Hepatocyte (in vitro differentiated cells): Measurements from ENCODE around the gene BIN2. TPM values are rescaled to one million over a fixed set of nuclear protein-coding genes. Genes with fewer than 3 reads are reported as not detected.

Experiments used
- DNase-seq: peaks from one replicate; pipeline ENCODE4 v3.0.0-alpha.2; 2016; ENCODE audit warnings: low spot score
- H2AFZ ChIP-seq: fragments of 200-600 bp; sonication (generic); 2 replicates; pipeline ENCODE4 v1.6.0; 2016; ENCODE audit warnings: antibody characterized with exemption, mild to moderate bottlenecking
- H3K27ac ChIP-seq: fragments of 200-600 bp; sonication (generic); 2 replicates; pipeline ENCODE4 v1.5.1; 2016; ENCODE audit warnings: mild to moderate bottlenecking
- H3K27me3 ChIP-seq: fragments of 200-600 bp; sonication (generic); 2 replicates; pipeline ENCODE4 v1.6.1; 2016
- H3K36me3 ChIP-seq: fragments of 200-600 bp; sonication (generic); replicated peaks from 2 replicates; pipeline ENCODE4 v1.5.1; 2016; ENCODE audit warnings: low read depth; ENCODE audit not compliant: insufficient read depth
- H3K4me1 ChIP-seq: fragments of 200-600 bp; sonication (generic); 2 replicates; pipeline ENCODE4 v1.5.1; 2016; ENCODE audit warnings: mild to moderate bottlenecking, moderate library complexity; ENCODE audit not compliant: insufficient read depth
- H3K4me2 ChIP-seq: fragments of 200-600 bp; sonication (generic); 2 replicates; pipeline ENCODE4 v1.6.0; 2016
- H3K4me3 ChIP-seq: fragments of 200-600 bp; sonication (generic); 2 replicates; pipeline ENCODE4 v1.5.1; 2016; ENCODE audit warnings: mild to moderate bottlenecking
- H3K79me2 ChIP-seq: fragments of 200-600 bp; sonication (generic); 2 replicates; pipeline ENCODE4 v1.6.0; 2017; ENCODE audit warnings: mild to moderate bottlenecking
- H3K9me2 ChIP-seq: fragments of 200-600 bp; sonication (generic); replicated peaks from 2 replicates; pipeline ENCODE4 v1.6.0; 2017; ENCODE audit warnings: mild to moderate bottlenecking; ENCODE audit not compliant: insufficient read depth
- H3K9me3 ChIP-seq: fragments of 200-600 bp; sonication (generic); 2 replicates; pipeline ENCODE4 v1.5.1; 2016; ENCODE audit warnings: low read depth, mild to moderate bottlenecking
- H4K20me1 ChIP-seq: fragments of 200-600 bp; sonication (generic); 2 replicates; pipeline ENCODE4 v1.6.0; 2016; ENCODE audit warnings: mild to moderate bottlenecking; ENCODE audit not compliant: insufficient read depth, poor library complexity, severe bottlenecking
- EZH2 ChIP-seq: fragments of 200-600 bp; sonication (generic); IDR thresholded peaks from 2 replicates; pipeline ENCODE4 v1.6.1; 2016; ENCODE audit warnings: antibody characterized with exemption, mild to moderate bottlenecking, borderline replicate concordance
- EZH2phosphoT487 ChIP-seq: fragments of 200-600 bp; sonication (generic); IDR thresholded peaks from one replicate; pipeline ENCODE4 v1.6.1; 2018; ENCODE audit warnings: antibody characterized with exemption, mild to moderate bottlenecking, low read depth, moderate library complexity; ENCODE audit not compliant: unreplicated experiment, severe bottlenecking
- WGBS: methylation state at CpG from one replicate; pipeline ENCODE4 v1.1.6; 2016; ENCODE audit warnings: low lambda C conversion rate; ENCODE audit errors: missing lambda C conversion rate; 5-methylcytosine and 5-hydroxymethylcytosine counted together
- polyA plus RNA-seq: library from polyadenylated mRNA; unstranded; fragments of >200 nt; fragmentation: Nextera tagmentation; extraction: Ambion mirVana; gene quantifications from 2 replicates; pipeline ENCODE4 v1.2.1, GENCODE V29; 2016
- total RNA-seq: library from RNA; depleted of rRNA; stranded (reverse); fragments of >200 nt; gene quantifications from 2 replicates; pipeline ENCODE4 v1.2.3, GENCODE V29; 2014
- TF ChIP-seq, protein P1 (sequence below): fragments of 200-600 bp; sonication (generic); IDR thresholded peaks from 2 replicates; pipeline ENCODE4 v1.5.1; 2016; ENCODE audit warnings: antibody characterized with exemption, mild to moderate bottlenecking; ENCODE audit not compliant: poor library complexity

Gene BIN2
- total and polyA plus RNA-seq, 2 experiments from 2014 or later = 0.07 TPM; not detected in 1

DNA sequence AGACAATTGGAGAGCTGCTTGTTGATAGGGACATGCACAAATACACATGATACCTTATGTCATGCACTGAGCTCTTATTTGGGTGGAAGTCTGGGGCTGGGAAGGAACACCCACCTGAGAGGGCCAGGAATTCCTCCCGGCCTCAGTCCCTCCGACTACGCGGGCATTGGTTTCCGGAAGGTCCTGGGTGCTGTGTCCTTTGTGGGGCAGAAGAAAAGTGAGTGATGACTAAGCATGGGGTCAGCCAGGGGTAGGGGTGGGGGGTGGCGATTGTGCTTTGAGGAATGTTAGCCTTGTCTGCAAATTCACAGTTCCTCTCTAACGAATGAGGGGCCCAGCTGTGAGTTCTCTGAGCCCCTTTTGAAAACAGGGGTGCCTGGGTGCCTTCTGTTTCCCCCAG, 21.7 kb upstream of the BIN2 start:
- 84% methylated on average over 7 of the region's 7 CpGs for WGBS
- TF ChIP-seq EZH2phosphoT487 = no peak
- no peak for TF ChIP-seq EZH2
- TF ChIP-seq, protein P1, sequence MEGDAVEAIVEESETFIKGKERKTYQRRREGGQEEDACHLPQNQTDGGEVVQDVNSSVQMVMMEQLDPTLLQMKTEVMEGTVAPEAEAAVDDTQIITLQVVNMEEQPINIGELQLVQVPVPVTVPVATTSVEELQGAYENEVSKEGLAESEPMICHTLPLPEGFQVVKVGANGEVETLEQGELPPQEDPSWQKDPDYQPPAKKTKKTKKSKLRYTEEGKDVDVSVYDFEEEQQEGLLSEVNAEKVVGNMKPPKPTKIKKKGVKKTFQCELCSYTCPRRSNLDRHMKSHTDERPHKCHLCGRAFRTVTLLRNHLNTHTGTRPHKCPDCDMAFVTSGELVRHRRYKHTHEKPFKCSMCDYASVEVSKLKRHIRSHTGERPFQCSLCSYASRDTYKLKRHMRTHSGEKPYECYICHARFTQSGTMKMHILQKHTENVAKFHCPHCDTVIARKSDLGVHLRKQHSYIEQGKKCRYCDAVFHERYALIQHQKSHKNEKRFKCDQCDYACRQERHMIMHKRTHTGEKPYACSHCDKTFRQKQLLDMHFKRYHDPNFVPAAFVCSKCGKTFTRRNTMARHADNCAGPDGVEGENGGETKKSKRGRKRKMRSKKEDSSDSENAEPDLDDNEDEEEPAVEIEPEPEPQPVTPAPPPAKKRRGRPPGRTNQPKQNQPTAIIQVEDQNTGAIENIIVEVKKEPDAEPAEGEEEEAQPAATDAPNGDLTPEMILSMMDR = no peak
- no peaks in the 10 kb centered on the region for H3K4me1 ChIP-seq
- H3K4me3 ChIP-seq = no peak overlapping the region
- H3K4me2 ChIP-seq = no peak overlapping the region
- H2AFZ ChIP-seq = no peak overlapping the region
- no peaks in the 10 kb centered on the region for H4K20me1 ChIP-seq
- H3K9me2 ChIP-seq = no peaks in the 10 kb centered on the region
- H3K36me3 ChIP-seq = no peaks in the 10 kb centered on the region
- no peak overlapping the region for H3K27ac ChIP-seq
- H3K27me3 ChIP-seq = no peaks in the 10 kb centered on the region
- no peak for DNase-seq
- H3K79me2 ChIP-seq = no peaks in the 10 kb centered on the region
- no peaks in the 10 kb centered on the region for H3K9me3 ChIP-seq

DNA sequence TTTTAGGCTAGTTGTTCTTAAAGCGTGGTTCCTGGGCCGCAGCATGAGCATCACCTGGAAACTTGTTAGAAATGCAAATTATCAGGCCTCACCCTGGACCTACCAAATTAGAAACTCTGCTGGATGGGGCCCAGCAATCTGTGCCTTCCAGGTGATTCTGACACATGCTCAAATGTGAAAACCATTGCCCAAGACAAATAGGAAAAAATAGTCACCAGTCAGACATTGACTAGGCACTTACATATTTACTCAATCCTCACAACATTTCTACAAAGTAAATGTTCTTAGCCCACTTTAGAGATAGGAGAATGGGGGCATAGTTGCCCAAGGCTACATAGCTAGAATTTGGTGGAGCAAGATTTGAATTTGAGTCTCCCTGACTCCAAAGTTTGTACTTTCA, 19.2 kb upstream of the BIN2 start:
- no peaks in the 10 kb centered on the region for H3K79me2 ChIP-seq
- TF ChIP-seq, protein P1 = no peak
- TF ChIP-seq EZH2phosphoT487 (no peak), EZH2 (no peak)
- H3K4me3 ChIP-seq = no peak overlapping the region
- no peaks in the 10 kb centered on the region for H3K4me1 ChIP-seq
- no peak for DNase-seq
- H2AFZ ChIP-seq = no peak overlapping the region
- no peak overlapping the region for H3K4me2 ChIP-seq
- no peaks in the 10 kb centered on the region for H4K20me1 ChIP-seq
- no peaks in the 10 kb centered on the region for H3K9me3 ChIP-seq
- H3K9me2 ChIP-seq = no peaks in the 10 kb centered on the region
- no peaks in the 10 kb centered on the region for H3K36me3 ChIP-seq
- H3K27ac ChIP-seq = no peak overlapping the region
- 95% methylated on average over 2 of the region's 2 CpGs for WGBS
- H3K27me3 ChIP-seq = no peaks in the 10 kb centered on the region

DNA sequence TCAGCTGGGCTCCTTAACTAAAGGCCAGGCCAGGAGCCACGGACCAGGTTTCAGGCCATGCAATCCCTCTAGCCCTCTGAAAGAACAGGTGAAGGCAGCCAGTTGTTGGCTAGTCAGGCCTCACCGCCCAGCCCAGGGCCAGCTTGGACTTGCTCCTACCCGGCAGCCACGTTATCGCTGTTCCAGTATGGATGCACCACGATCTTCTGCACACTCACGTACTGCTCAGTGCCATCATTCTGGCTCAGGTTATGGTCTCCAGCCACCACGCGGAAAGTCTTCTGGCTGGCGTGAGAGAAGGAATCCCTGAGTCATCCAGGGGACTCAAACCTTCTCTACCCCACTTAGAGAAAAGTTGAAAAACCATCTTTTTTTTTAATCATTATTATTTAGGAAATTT, 18.4 kb upstream of the BIN2 start:
- Histone ChIP-seq H3K4me3 (no peak overlapping the region), H3K27me3 (no peaks in the 10 kb centered on the region), H3K27ac (no peak overlapping the region), H3K4me2 (no peak overlapping the region), H4K20me1 (no peaks in the 10 kb centered on the region), H3K79me2 (no peaks in the 10 kb centered on the region), H3K36me3 (no peaks in the 10 kb centered on the region), H3K4me1 (no peaks in the 10 kb centered on the region), H2AFZ (no peak overlapping the region), H3K9me2 (no peaks in the 10 kb centered on the region), H3K9me3 (no peaks in the 10 kb centered on the region)
- WGBS = 92% methylated on average over 10 of the region's 10 CpGs
- DNase-seq = no peak
- TF ChIP-seq EZH2 = no peak
- TF ChIP-seq, protein P1 = no peak
- no peak for TF ChIP-seq EZH2phosphoT487
